ENCODE results near the gene GATM. TPM values are rescaled to one million over a fixed set of nuclear protein-coding genes. Genes with fewer than 3 reads are reported as not detected.
"Not testable (repeated sequence)": the region's sequence is repeated elsewhere in the genome, so short reads cannot be mapped to it uniquely, and the experiment has no call there.

GATM gene
- total RNA-seq, 1 donor from 2014 or later = not detected

- Mint-ChIP-seq H3K4me3 (ENCODE audit: unreplicated experiment) (no peak overlapping the region), H3K36me3 (ENCODE audit: unreplicated experiment) (no peaks in the 10 kb centered on the region), H3K27me3 (ENCODE audit: unreplicated experiment) (peaks cover 18% of the 10 kb centered on the region), H3K9me3 (ENCODE audit: unreplicated experiment) (no peaks in the 10 kb centered on the region), H3K27ac (ENCODE audit: unreplicated experiment) (no peak overlapping the region), H3K4me1 (ENCODE audit: unreplicated experiment) (no peaks in the 10 kb centered on the region)
- peak; percentile 29 for TF ChIP-seq CTCF (IDR thresholded peaks at IDR 0.05)
- DNase-seq (ENCODE audit: extremely low spot score, unreplicated experiment) = no peak
These were observed 63.4 kb downstream of the GATM start for GRCh38 chr15:45314960-45315359.

DNA sequence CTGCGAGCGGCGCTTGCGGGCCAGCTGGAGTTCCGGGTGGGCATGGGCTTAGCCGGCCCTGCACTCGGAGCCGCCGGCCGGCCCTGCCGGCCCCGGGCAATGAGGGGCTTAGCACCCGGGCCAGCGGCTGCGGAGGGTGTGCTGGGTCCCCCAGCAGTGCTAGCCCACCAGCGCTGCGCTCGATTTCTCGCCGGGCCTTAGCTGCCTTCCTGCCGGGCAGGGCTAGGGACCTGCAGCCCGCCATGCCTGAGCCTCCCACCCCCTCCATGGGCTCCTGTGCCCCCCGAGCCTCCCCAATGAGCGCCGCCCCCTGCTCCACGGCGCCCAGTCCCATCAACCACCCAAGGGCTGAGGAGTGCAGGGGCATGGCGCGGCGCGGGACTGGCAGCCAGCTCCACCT, 64.2 kb downstream of the GATM start:
- not testable (repeated sequence) for DNase-seq (ENCODE audit: extremely low spot score, unreplicated experiment); H3K9me3 Mint-ChIP-seq (ENCODE audit: unreplicated experiment); H3K36me3 Mint-ChIP-seq (ENCODE audit: unreplicated experiment); H3K4me1 Mint-ChIP-seq (ENCODE audit: unreplicated experiment); H3K4me3 Mint-ChIP-seq (ENCODE audit: unreplicated experiment); H3K27ac Mint-ChIP-seq (ENCODE audit: unreplicated experiment)
- peaks cover 21% of the 10 kb centered on the region for H3K27me3 Mint-ChIP-seq (ENCODE audit: unreplicated experiment)

Other genes starting within 250 kb of the GATM start
- not detected in 2 replicates for gene DUOXA1, start 248.7 kb downstream of the GATM start, total RNA-seq
- gene DUOX1, start 248.6 kb downstream of the GATM start, total RNA-seq = not detected in 2 replicates
- gene SHF, start 190.6 kb downstream of the GATM start, total RNA-seq = 15.7 and 15.8 TPM in 2 replicates
- gene SLC28A2, start 126.3 kb downstream of the GATM start, total RNA-seq = not detected in 2 replicates
- 14.8 and 15.4 TPM in 2 replicates for gene SLC30A4, start 144.2 kb upstream of the GATM start, total RNA-seq
- gene BLOC1S6, start 208.8 kb upstream of the GATM start, total RNA-seq = 48.8 and 49.7 TPM in 2 replicates